Measurements from ENCODE around the gene TMEM131L.

Gene TMEM131L

GRCh38 chr4:153619811-153620210, 153.7 kb downstream of the TMEM131L start:
- TF ChIP-seq CTCF (IDR thresholded peaks at IDR 0.05; ENCODE audit: low read depth, low read length): no peak
- no peak overlapping the region for H3K4me3 ChIP-seq (replicated peaks in 1 of 2; ENCODE audit: low read depth in 2 of 2, low read length in 2 of 2)
- DNase-seq (ENCODE audit: low read depth in 2 of 2): no peak

GRCh38 chr4:153620352-153620751, 154.2 kb downstream of the TMEM131L start:
- TF ChIP-seq CTCF (IDR thresholded peaks at IDR 0.05; ENCODE audit: low read depth, low read length): no peak
- no peak for DNase-seq (ENCODE audit: low read depth in 2 of 2)
- H3K4me3 ChIP-seq (replicated peaks in 1 of 2; ENCODE audit: low read depth in 2 of 2, low read length in 2 of 2): no peak overlapping the region

GRCh38 chr4:153622093-153622492, 155.9 kb downstream of the TMEM131L start:
- no peak overlapping the region for H3K4me3 ChIP-seq (replicated peaks in 1 of 2; ENCODE audit: low read depth in 2 of 2, low read length in 2 of 2)
- no peak for DNase-seq (ENCODE audit: low read depth in 2 of 2)
- no peak for TF ChIP-seq CTCF (IDR thresholded peaks at IDR 0.05; ENCODE audit: low read depth, low read length)

GRCh38 chr4:153622778-153623240, 156.6 kb downstream of the TMEM131L start:
- H3K4me3 ChIP-seq (replicated peaks in 1 of 2; ENCODE audit: low read depth in 2 of 2, low read length in 2 of 2): no peak overlapping the region
- DNase-seq (ENCODE audit: low read depth in 2 of 2): no peak
- TF ChIP-seq CTCF (IDR thresholded peaks at IDR 0.05; ENCODE audit: low read depth, low read length): no peak

GRCh38 chr4:153623491-153623890, 157.3 kb downstream of the TMEM131L start:
- no peak for TF ChIP-seq CTCF (IDR thresholded peaks at IDR 0.05; ENCODE audit: low read depth, low read length)
- no peak for DNase-seq (ENCODE audit: low read depth in 2 of 2)
- H3K4me3 ChIP-seq (replicated peaks in 1 of 2; ENCODE audit: low read depth in 2 of 2, low read length in 2 of 2): no peak overlapping the region

- H3K4me3 ChIP-seq (replicated peaks in 1 of 2; ENCODE audit: low read depth in 2 of 2, low read length in 2 of 2): no peak overlapping the region
- no peak for TF ChIP-seq CTCF (IDR thresholded peaks at IDR 0.05; ENCODE audit: low read depth, low read length)
- no peak for DNase-seq (ENCODE audit: low read depth in 2 of 2)
Observed at GRCh38 chr4:153628796-153629315, 162.7 kb downstream of the TMEM131L start.

GRCh38 chr4:153629776-153630175, 163.6 kb downstream of the TMEM131L start:
- no peak overlapping the region for H3K4me3 ChIP-seq (replicated peaks in 1 of 2; ENCODE audit: low read depth in 2 of 2, low read length in 2 of 2)
- TF ChIP-seq CTCF (IDR thresholded peaks at IDR 0.05; ENCODE audit: low read depth, low read length): no peak
- DNase-seq (ENCODE audit: low read depth in 2 of 2): no peak
